ENCODE results near the gene KLHDC8A.
A peak's percentile ranks its signal among the peaks of the same experiment; 100 is the strongest.

KLHDC8A gene

DNA sequence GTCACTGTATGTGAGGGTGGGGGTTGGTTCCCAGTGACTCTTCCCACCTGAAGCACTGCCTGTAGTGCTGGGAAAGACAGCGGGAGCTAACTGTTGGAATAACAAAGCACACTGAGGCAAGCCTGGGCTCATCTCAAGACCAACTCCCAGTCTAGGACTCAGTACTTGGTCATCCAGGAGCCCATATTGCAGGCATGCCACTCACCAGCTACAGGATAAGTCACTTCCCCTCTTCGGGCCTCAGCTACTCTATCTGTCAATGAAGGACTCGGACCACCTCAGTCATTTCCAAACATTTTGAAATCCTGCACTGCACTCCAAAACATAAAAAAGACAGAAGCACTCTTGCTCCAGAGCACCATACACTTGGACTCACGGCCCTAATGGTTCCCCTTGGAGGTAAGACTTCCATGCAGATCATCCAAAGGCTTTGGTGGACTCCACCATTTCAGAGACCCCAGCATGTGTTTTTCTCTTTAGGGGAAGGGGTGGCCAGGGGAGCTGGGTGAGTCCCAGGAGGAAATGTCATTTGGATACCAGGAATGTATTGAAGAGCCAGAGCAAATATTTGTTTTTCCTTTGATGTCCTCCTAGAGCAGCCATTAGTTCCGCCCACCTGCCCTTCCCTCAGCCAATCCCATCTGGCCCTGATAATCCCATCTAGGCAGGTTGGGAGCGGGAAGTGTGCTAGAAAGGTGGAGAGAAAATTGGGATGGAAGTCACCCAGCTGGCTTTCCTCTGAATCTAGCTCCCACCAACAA is 38.3 kb downstream of the KLHDC8A start:
- peaks cover 2% of the 10 kb centered on the region for H3K79me2 ChIP-seq
- no peaks in the 10 kb centered on the region for H3K36me3 ChIP-seq (ENCODE audit: control insufficient read depth, insufficient read depth, low read length)
- no peak overlapping the region for H3K4me3 ChIP-seq (ENCODE audit: low read depth, low read length)
- no peak overlapping the region for H2AFZ ChIP-seq
- no peaks in the 10 kb centered on the region for H3K9me3 ChIP-seq (ENCODE audit: control insufficient read depth, low read length)
- H3K27ac ChIP-seq = peak overlapping the region; percentile 11
- H3K27me3 ChIP-seq (ENCODE audit: control insufficient read depth, insufficient read depth, low read length) = no peaks in the 10 kb centered on the region
- no peak for TF ChIP-seq CTCF (IDR thresholded peaks at IDR 0.05)
- peak overlapping the region; percentile 4 for H3K4me2 ChIP-seq (ENCODE audit: low read length)
- no peak overlapping the region for H3K9ac ChIP-seq
- H3K4me1 ChIP-seq = peaks cover 20% of the 10 kb centered on the region

DNA sequence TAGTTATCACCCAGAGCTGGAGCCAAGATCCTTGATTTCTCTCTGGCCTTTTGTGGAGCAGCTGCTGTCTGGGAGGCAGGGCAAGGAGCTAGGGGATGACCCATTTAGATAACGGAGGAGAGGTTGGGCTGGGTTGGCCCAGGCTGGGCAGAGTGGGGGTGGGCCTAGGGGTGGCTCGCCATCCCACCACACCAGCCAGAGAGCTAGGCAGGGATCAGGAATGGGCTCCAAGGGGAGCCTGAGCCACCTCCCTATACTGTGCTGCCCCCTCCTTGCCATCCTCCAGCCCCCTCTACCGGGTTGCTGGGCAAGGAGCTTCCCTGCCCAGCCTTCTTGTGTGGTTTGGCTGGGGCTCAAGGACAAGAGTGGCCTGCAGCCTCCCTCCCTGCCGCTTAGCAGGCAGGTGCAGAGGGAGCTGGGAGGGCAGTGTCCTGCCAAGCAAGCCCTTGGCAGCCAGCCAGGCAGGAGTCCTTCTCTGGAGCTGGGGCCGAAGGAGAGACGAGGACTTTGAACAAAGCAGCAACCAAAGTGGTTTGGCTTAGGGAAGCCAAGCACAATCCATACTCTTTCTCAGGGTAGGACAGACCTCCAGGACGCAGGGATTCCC is 39.3 kb downstream of the KLHDC8A start:
- H3K79me2 ChIP-seq = peaks cover 5% of the 10 kb centered on the region
- H3K4me1 ChIP-seq = peaks cover 20% of the 10 kb centered on the region
- no peak overlapping the region for H3K4me3 ChIP-seq (ENCODE audit: low read depth, low read length)
- TF ChIP-seq CTCF (IDR thresholded peaks at IDR 0.05) = peak; percentile 16
- H3K4me2 ChIP-seq (ENCODE audit: low read length) = peak overlapping the region; percentile 4
- H3K27ac ChIP-seq = peak overlapping the region; percentile 69
- H2AFZ ChIP-seq = peak overlapping the region; percentile 50
- H3K9me3 ChIP-seq (ENCODE audit: control insufficient read depth, low read length) = no peaks in the 10 kb centered on the region
- H3K36me3 ChIP-seq (ENCODE audit: control insufficient read depth, insufficient read depth, low read length) = no peaks in the 10 kb centered on the region
- no peaks in the 10 kb centered on the region for H3K27me3 ChIP-seq (ENCODE audit: control insufficient read depth, insufficient read depth, low read length)
- H3K9ac ChIP-seq = no peak overlapping the region

GRCh38 chr1:205316161-205316566 is 40.6 kb downstream of the KLHDC8A start:
- peaks cover 20% of the 10 kb centered on the region for H3K4me1 ChIP-seq
- H3K4me3 ChIP-seq (ENCODE audit: low read depth, low read length) = no peak overlapping the region

GRCh38 chr1:205315008-205315618 is 41.6 kb downstream of the KLHDC8A start:
- no peaks in the 10 kb centered on the region for H3K9me3 ChIP-seq (ENCODE audit: control insufficient read depth, low read length)
- H3K9ac ChIP-seq = no peak overlapping the region
- H3K27me3 ChIP-seq (ENCODE audit: control insufficient read depth, insufficient read depth, low read length) = no peaks in the 10 kb centered on the region
- H2AFZ ChIP-seq = no peak overlapping the region
- no peak for TF ChIP-seq CTCF (IDR thresholded peaks at IDR 0.05)
- H3K27ac ChIP-seq = no peak overlapping the region
- no peak overlapping the region for H3K4me2 ChIP-seq (ENCODE audit: low read length)
- peaks cover 20% of the 10 kb centered on the region for H3K4me1 ChIP-seq
- no peak overlapping the region for H3K4me3 ChIP-seq (ENCODE audit: low read depth, low read length)
- H3K79me2 ChIP-seq = peaks cover 24% of the 10 kb centered on the region
- H3K36me3 ChIP-seq (ENCODE audit: control insufficient read depth, insufficient read depth, low read length) = no peaks in the 10 kb centered on the region

More at GRCh38 chr1:205316161-205316566, 40.6 kb downstream of the KLHDC8A start:
- H3K36me3 ChIP-seq (ENCODE audit: control insufficient read depth, insufficient read depth, low read length) = no peaks in the 10 kb centered on the region
- H2AFZ ChIP-seq = no peak overlapping the region
- no peaks in the 10 kb centered on the region for H3K9me3 ChIP-seq (ENCODE audit: control insufficient read depth, low read length)
- H3K27ac ChIP-seq = peak overlapping the region; percentile 7
- no peak overlapping the region for H3K9ac ChIP-seq
- H3K27me3 ChIP-seq (ENCODE audit: control insufficient read depth, insufficient read depth, low read length) = no peaks in the 10 kb centered on the region
- H3K79me2 ChIP-seq = peaks cover 15% of the 10 kb centered on the region
- H3K4me2 ChIP-seq (ENCODE audit: low read length) = no peak overlapping the region
- TF ChIP-seq CTCF (IDR thresholded peaks at IDR 0.05) = no peak
